Keratinocyte (primary cell): ENCODE results near the gene HEATR9. TPM values are rescaled to one million over a fixed set of nuclear protein-coding genes. Genes with fewer than 3 reads are reported as not detected.

Source experiments
- DNase-seq: peaks from one replicate; pipeline ENCODE4 v3.0.0-alpha.2; 2011; ENCODE audit warnings: low read depth, missing footprints, low spot score
- FAIRE-seq: peaks from 2 replicates; lab custom pipeline; 2011; peaks lifted over from hg19 to GRCh38; lab: Jason Lieb, UNC
- H2AFZ ChIP-seq: 2 replicates; pipeline ENCODE4 v1.6.0; 2012; ENCODE audit warnings: low read length, control low read depth, inconsistent platforms; ENCODE audit not compliant: control insufficient read depth
- H3K27ac ChIP-seq: 2 replicates; pipeline ENCODE4 v1.5.1; 2011; ENCODE audit warnings: low read length; ENCODE audit not compliant: control insufficient read depth, insufficient read depth
- H3K27me3 ChIP-seq: 3 replicates; pipeline ENCODE4 v1.6.0; 2011; ENCODE audit warnings: low read length; ENCODE audit not compliant: control insufficient read depth, insufficient read depth; ENCODE audit errors: extremely low read depth
- H3K36me3 ChIP-seq, 2 experiments: 2 replicates in 1 of 2; 3 replicates in 1 of 2; pipeline ENCODE4 v1.5.1; 2011; ENCODE audit warnings: low read length in 2 of 2, mild to moderate bottlenecking in 1 of 2; ENCODE audit not compliant: control insufficient read depth in 2 of 2, insufficient read depth in 2 of 2; ENCODE audit errors: extremely low read depth in 1 of 2
- H3K4me1 ChIP-seq: 3 replicates; pipeline ENCODE4 v1.5.1; 2011; ENCODE audit warnings: low read length; ENCODE audit not compliant: control insufficient read depth, insufficient read depth; ENCODE audit errors: extremely low read depth
- H3K4me2 ChIP-seq: 3 replicates; pipeline ENCODE4 v1.6.0; 2011; ENCODE audit warnings: low read depth, low read length; ENCODE audit not compliant: control insufficient read depth, insufficient read depth; ENCODE audit errors: extremely low read depth
- H3K4me3 ChIP-seq, 3 experiments: fragments of 200-600 bp in 1 of 3; sonication (generic) in 1 of 3; 2 replicates in 2 of 3; 3 replicates in 1 of 3; pipeline ENCODE4 v1.5.1; 2011 to 2016; ENCODE audit warnings: low read length in 3 of 3, mild to moderate bottlenecking in 3 of 3, control low read depth in 2 of 3, inconsistent platforms in 1 of 3, low read depth in 1 of 3, mixed read lengths in 1 of 3, mixed run types in 1 of 3, moderate library complexity in 1 of 3; ENCODE audit not compliant: control insufficient read depth in 2 of 3, insufficient read depth in 2 of 3; ENCODE audit errors: extremely low read depth in 1 of 3
- H3K79me2 ChIP-seq: 2 replicates; pipeline ENCODE4 v1.6.0; 2012; ENCODE audit warnings: low read length; ENCODE audit not compliant: control insufficient read depth, insufficient read depth
- H3K9ac ChIP-seq: 3 replicates; pipeline ENCODE4 v1.6.0; 2011; ENCODE audit warnings: low read length; ENCODE audit not compliant: control insufficient read depth, insufficient read depth; ENCODE audit errors: extremely low read depth
- H3K9me1 ChIP-seq: 3 replicates; pipeline ENCODE4 v1.6.0; 2011; ENCODE audit warnings: low read length; ENCODE audit not compliant: control insufficient read depth, insufficient read depth; ENCODE audit errors: extremely low read depth
- H3K9me3 ChIP-seq: 2 replicates; pipeline ENCODE4 v1.5.1; 2012; ENCODE audit warnings: low read depth, low read length; ENCODE audit not compliant: control insufficient read depth
- H4K20me1 ChIP-seq: 3 replicates; pipeline ENCODE4 v1.6.0; 2011; ENCODE audit warnings: low read length; ENCODE audit not compliant: control insufficient read depth, insufficient read depth; ENCODE audit errors: extremely low read depth
- EZH2 ChIP-seq: IDR thresholded peaks from one replicate; pipeline ENCODE4 v1.6.1; 2012; ENCODE audit warnings: inconsistent platforms, mild to moderate bottlenecking, low read length, moderate library complexity
- dilution Hi-C: fragments of 300-500 bp; cut with MboI; formaldehyde crosslinking; loops from one replicate; pipeline ENCODE4 v1.7.0; 2020; ENCODE audit warnings: low sequenced_read_pairs; ENCODE audit not compliant: extremely low pct_ligation_motif_present
- polyA plus RNA-seq, 5 experiments: library from polyadenylated mRNA; depleted of rRNA in 3 of 5; stranded (reverse) in 3 of 5; stranded (forward) in 1 of 5; unstranded in 1 of 5; fragments of >200 nt; gene quantifications; 1 replicate in 1 of 5; 2 replicates in 3 of 5; 3 replicates in 1 of 5; pipeline versions ENCODE4 v1.2.1 to v1.2.3, GENCODE V29; 2011 to 2012; ENCODE audit warnings: missing spikeins in 2 of 5, low read depth in 1 of 5, low replicate concordance in 1 of 5
- TF ChIP-seq, protein P1 (sequence below), 3 experiments: IDR thresholded peaks in 1 of 3; conservative IDR thresholded peaks in 1 of 3; optimal IDR thresholded peaks in 1 of 3; 2 replicates in 2 of 3; 3 replicates in 1 of 3; pipeline versions ENCODE3 to v1.5.1; 2011; ENCODE audit warnings: low read length in 3 of 3, mild to moderate bottlenecking in 3 of 3, moderate library complexity in 2 of 3, control low read depth in 1 of 3, inconsistent platforms in 1 of 3; ENCODE audit not compliant: insufficient read depth in 2 of 3; ENCODE audit errors: extremely low read depth in 1 of 3

HEATR9 gene
- polyA plus RNA-seq, 1 donor (not counting 4 experiments of a cell fraction or from before 2014, with no cell fraction given) = not detected

- Histone ChIP-seq H3K4me2 (no peak overlapping the region), H3K27ac (no peak overlapping the region), H3K79me2 (no peaks in the 10 kb centered on the region), H3K9me3 (no peaks in the 10 kb centered on the region), H3K36me3 (no peaks in the 10 kb centered on the region), H4K20me1 (no peaks in the 10 kb centered on the region), H2AFZ (no peak overlapping the region), H3K4me3 (no peak overlapping the region), H3K27me3 (no peaks in the 10 kb centered on the region), H3K4me1 (peaks cover 4% of the 10 kb centered on the region), H3K9me1 (no peaks in the 10 kb centered on the region), H3K9ac (no peak overlapping the region)
- TF ChIP-seq, protein P1, sequence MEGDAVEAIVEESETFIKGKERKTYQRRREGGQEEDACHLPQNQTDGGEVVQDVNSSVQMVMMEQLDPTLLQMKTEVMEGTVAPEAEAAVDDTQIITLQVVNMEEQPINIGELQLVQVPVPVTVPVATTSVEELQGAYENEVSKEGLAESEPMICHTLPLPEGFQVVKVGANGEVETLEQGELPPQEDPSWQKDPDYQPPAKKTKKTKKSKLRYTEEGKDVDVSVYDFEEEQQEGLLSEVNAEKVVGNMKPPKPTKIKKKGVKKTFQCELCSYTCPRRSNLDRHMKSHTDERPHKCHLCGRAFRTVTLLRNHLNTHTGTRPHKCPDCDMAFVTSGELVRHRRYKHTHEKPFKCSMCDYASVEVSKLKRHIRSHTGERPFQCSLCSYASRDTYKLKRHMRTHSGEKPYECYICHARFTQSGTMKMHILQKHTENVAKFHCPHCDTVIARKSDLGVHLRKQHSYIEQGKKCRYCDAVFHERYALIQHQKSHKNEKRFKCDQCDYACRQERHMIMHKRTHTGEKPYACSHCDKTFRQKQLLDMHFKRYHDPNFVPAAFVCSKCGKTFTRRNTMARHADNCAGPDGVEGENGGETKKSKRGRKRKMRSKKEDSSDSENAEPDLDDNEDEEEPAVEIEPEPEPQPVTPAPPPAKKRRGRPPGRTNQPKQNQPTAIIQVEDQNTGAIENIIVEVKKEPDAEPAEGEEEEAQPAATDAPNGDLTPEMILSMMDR (optimal IDR thresholded peaks at IDR 0.05 in 1 of 3, IDR thresholded peaks at IDR 0.05 in 1 of 3, conservative IDR thresholded peaks at IDR 0.05 in 1 of 3; ENCODE audit: extremely low read depth in 1 of 3, insufficient read depth in 2 of 3, low read length in 3 of 3) = no peak
- TF ChIP-seq EZH2 = no peak
- DNase-seq (no peak), FAIRE-seq (no peak)
- dilution Hi-C loops = no loop called here
Measured at GRCh38 chr17:35865412-35866340, 3.0 kb downstream of the HEATR9 start.

DNA sequence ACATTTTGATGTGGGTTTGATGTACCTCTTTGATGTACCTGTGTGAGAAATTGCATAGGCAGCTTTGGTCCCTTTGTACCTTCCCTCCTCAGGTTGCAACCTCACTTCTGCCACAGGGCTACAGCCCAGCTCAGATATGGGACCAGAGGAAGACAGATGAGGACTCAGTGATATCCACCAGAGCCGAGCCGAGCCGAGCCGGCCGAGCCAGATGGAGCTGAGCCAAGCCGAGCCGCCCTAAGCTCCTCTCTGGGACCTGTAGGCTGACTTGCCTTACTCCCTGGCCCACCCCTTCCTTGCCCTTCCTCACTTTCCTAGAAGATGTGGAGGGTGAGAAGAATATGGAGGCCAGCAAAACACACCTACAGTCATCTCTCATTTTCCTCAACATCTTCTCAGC is 3.8 kb downstream of the HEATR9 start:
- no peak overlapping the region for H3K4me2 ChIP-seq

More for the DNA sequence above, 3.8 kb downstream of the HEATR9 start:
- no peaks in the 10 kb centered on the region for H3K36me3 ChIP-seq
- no peaks in the 10 kb centered on the region for H3K9me1 ChIP-seq
- H3K4me1 ChIP-seq = peaks cover 4% of the 10 kb centered on the region
- dilution Hi-C loops = no loop called here
- no peak for TF ChIP-seq EZH2
- TF ChIP-seq, protein P1 (optimal IDR thresholded peaks at IDR 0.05 in 1 of 3, IDR thresholded peaks at IDR 0.05 in 1 of 3, conservative IDR thresholded peaks at IDR 0.05 in 1 of 3; ENCODE audit: extremely low read depth in 1 of 3, insufficient read depth in 2 of 3, low read length in 3 of 3) = no peak
- no peak overlapping the region for H3K9ac ChIP-seq
- no peaks in the 10 kb centered on the region for H3K79me2 ChIP-seq
- FAIRE-seq (no peak), DNase-seq (no peak)
- H3K27ac ChIP-seq = no peak overlapping the region
- H3K9me3 ChIP-seq = no peaks in the 10 kb centered on the region
- H2AFZ ChIP-seq = no peak overlapping the region
- H3K27me3 ChIP-seq = no peaks in the 10 kb centered on the region
- H4K20me1 ChIP-seq = no peaks in the 10 kb centered on the region
- no peak overlapping the region for H3K4me3 ChIP-seq
